Tibial nerve (tissue), 4 donors: ENCODE results near the gene RNF166. TPM values are rescaled to one million over a fixed set of nuclear protein-coding genes. Genes with fewer than 3 reads are reported as not detected.

Experiments
- DNase-seq, 2 donors: peaks; one replicate each; pipeline ENCODE4 v3.0.0-alpha.2; 2019; ENCODE audit warnings: low spot score in 2 of 2
- H3K27ac ChIP-seq, 4 donors: fragments of 200-600 bp; sonication (generic) in 3 of 4; one replicate each; pipeline ENCODE4 v1.5.1; 2017 to 2019; ENCODE audit warnings: mild to moderate bottlenecking in 1 of 4
- H3K27me3 ChIP-seq, 2 donors: fragments of 200-600 bp; sonication (generic) in 1 of 2; one replicate each; pipeline versions ENCODE4 v1.5.1 to v1.6.0; 2017 to 2019
- H3K36me3 ChIP-seq, 3 donors: fragments of 200-600 bp; sonication (generic); one replicate each; pipeline ENCODE4 v1.5.1; 2018 to 2019
- H3K4me1 ChIP-seq, 4 donors: fragments of 200-600 bp; sonication (generic) in 3 of 4; one replicate each; pipeline ENCODE4 v1.5.1; 2017 to 2019
- H3K4me3 ChIP-seq, 4 donors: fragments of 200-600 bp; sonication (generic) in 3 of 4; one replicate each; pipeline ENCODE4 v1.5.1; 2017 to 2019; ENCODE audit warnings: mild to moderate bottlenecking in 1 of 4, moderate library complexity in 1 of 4
- H3K9me3 ChIP-seq, 4 donors: fragments of 200-600 bp; sonication (generic) in 3 of 4; one replicate each; pipeline ENCODE4 v1.5.1; 2017 to 2019
- CTCF ChIP-seq, 5 experiments: fragments of 200-600 bp in 3 of 5; fragments of 450-650 bp in 2 of 5; sonication (generic) in 3 of 5; IDR thresholded peaks; one replicate each; pipeline ENCODE4 v1.5.1; 2016 to 2019; ENCODE audit warnings: antibody characterized with exemption in 5 of 5, mild to moderate bottlenecking in 3 of 5, moderate library complexity in 2 of 5
- EP300 ChIP-seq, 2 donors: sonication (generic); formaldehyde crosslinking; IDR thresholded peaks; one replicate each; pipeline ENCODE4 v1.6.1; 2017; ENCODE audit warnings: antibody characterized with exemption in 2 of 2, mild to moderate bottlenecking in 1 of 2
- POLR2A ChIP-seq, 2 donors: fragments of 450-650 bp; IDR thresholded peaks; one replicate each; pipeline ENCODE4 v1.6.1; 2017; ENCODE audit warnings: antibody characterized with exemption in 2 of 2, mild to moderate bottlenecking in 2 of 2, moderate library complexity in 2 of 2
- WGBS, 2 donors: methylation state at CpG; one replicate each; pipeline ENCODE4 v1.1.5; 2018; 5-methylcytosine and 5-hydroxymethylcytosine counted together
- total RNA-seq, 4 donors: library from RNA; depleted of rRNA; stranded (reverse); fragments of >200 nt; gene quantifications; one replicate each; pipeline ENCODE4 v1.1.0, GENCODE V29; 2016

RNF166 gene, protein sequence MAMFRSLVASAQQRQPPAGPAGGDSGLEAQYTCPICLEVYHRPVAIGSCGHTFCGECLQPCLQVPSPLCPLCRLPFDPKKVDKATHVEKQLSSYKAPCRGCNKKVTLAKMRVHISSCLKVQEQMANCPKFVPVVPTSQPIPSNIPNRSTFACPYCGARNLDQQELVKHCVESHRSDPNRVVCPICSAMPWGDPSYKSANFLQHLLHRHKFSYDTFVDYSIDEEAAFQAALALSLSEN
- 10 to 100 TPM; 36.5 to 56.7 (median 43.5) TPM for total RNA-seq

DNA sequence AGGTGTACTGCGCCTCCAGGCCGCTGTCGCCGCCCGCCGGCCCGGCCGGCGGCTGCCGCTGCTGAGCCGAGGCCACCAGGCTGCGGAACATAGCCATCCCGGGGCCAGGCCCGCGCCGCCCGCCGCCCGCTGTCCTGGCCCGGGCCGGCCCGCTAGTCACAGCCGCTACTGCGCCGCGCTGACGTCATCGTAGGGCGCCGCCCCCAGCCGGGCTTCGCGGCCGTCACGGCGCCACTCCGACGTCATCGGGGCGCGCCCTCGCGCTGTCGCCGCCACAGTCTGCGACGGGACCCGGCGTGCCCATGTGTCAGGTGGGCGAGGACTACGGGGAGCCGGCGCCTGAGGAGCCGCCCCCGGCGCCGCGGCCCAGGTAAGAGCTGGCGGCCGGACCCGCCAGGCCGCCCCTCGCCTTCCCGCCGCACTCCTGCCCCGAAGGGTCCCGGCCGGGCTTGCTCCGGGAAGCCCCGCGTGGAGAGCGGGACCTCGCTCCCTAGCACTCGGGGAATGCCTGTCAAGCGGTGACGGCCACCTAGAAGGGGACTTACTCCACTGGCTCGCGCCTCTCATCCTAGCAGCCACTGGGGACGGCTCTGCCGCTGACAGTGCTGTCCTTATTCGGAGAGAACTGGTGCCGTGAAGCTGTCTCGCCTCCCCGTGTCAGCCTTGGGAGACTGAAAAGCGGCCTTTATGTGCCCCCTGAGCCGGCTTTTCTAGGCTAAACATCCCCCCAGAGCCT is at the start of gene RNF166, which contains the start of gene CTU2:
Gene RNF166, minus strand, starts transcription at position 180 of the 736 bp plus-strand sequence. Its CDS starts 83 bp downstream, at position 97.
Gene CTU2, plus strand, starts transcription at position 275 of the 736 bp plus-strand sequence. Its CDS starts 28 bp downstream, at position 303.
- peak within 1 kb of the TSS; percentile 59 to 95 (median 86) for H3K27ac ChIP-seq

GRCh38 chr16:88754912-88755744 is 48.9 kb upstream of the RNF166 start:
- DNase-seq, result no peak
- H3K4me3 ChIP-seq, result no peak overlapping the region
- no peaks in the 10 kb centered on the region for H3K27me3 ChIP-seq
- no peak overlapping the region for H3K27ac ChIP-seq
- H3K4me1 ChIP-seq, result peaks cover 0 to 32% (median 2%) of the 10 kb centered on the region in 4 donors
- TF ChIP-seq EP300 (IDR thresholded peaks at IDR 0.05), result no peak
- TF ChIP-seq CTCF (IDR thresholded peaks at IDR 0.05), result peak in 1 of 5 experiments; percentile 13
- 73 to 77% methylated on average over 41 to 42 of the region's 42 CpGs for WGBS, 2 donors
- H3K36me3 ChIP-seq, result peaks cover 0 to 30% (median 0%) of the 10 kb centered on the region in 3 donors
- peaks cover 0 to 8% (median 0%) of the 10 kb centered on the region in 4 donors for H3K9me3 ChIP-seq

More for the DNA sequence above, at the start of gene RNF166, which contains the start of gene CTU2:
- Histone ChIP-seq H3K4me1 (peaks cover 0 to 63% (median 28%) of the 10 kb centered on the region in 4 donors), H3K36me3 (peaks cover 0 to 25% (median 0%) of the 10 kb centered on the region in 3 donors), H3K27me3 (no peaks in the 10 kb centered on the region), H3K4me3 (peak within 1 kb of the TSS; percentile 82 to 97 (median 86)), H3K9me3 (no peaks in the 10 kb centered on the region)
- TF ChIP-seq POLR2A (IDR thresholded peaks at IDR 0.05), result peak; percentile 66 to 90
- TF ChIP-seq CTCF (IDR thresholded peaks at IDR 0.05), result peak in 2 of 5 experiments; percentile 41 to 52
- peak; percentile 27 to 91 for TF ChIP-seq EP300 (IDR thresholded peaks at IDR 0.05)
- WGBS, 2 donors, result 1 to 2% methylated on average over 21 of the region's 86 CpGs
- DNase-seq, result peak; percentile 74 to 80

DNA sequence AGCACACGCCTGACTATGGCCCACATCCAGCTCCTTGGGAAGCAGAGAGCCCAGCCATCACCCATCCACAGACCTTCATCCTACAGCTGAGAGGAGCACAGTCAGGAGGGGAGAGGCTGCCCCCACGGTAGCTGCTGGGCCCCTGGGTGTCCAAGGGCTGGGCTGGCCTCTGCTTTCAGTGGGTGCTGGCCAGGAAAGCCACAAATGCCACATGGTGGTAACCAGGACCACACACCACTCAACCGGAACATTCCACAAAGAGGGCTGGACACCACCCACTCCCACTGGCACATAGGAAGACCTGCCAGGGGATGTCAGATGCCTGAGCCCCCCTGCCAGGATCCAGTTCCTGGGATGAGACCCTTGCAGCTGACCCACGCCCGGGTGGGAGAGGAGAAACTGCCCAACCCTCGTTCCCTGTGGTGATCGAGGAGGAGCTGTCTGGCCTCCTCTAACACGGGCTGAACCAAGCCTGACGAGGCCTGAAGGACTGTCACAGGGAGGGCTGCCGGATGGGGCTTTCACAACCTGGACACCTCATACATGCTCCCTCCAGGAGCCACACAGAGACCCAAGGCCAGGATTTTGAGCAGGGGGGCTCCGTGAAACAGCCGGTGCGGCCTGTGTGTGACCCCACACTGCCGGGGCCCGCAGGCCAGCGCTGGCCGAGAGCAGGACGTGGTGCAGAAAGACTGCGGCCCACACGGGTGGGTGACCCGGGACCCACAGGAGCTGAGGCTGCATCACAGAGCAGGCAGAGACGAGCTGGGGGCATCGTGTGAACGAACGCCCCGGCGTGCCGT is 48.1 kb upstream of the RNF166 start:
- Histone ChIP-seq H3K4me3 (no peak overlapping the region), H3K9me3 (peaks cover 0 to 6% (median 0%) of the 10 kb centered on the region in 4 donors), H3K27ac (peak overlapping the region in 1 of 4 donors; percentile 46), H3K36me3 (peaks cover 0 to 29% (median 0%) of the 10 kb centered on the region in 3 donors), H3K4me1 (peaks cover 0 to 24% (median 0%) of the 10 kb centered on the region in 4 donors), H3K27me3 (no peaks in the 10 kb centered on the region)
- TF ChIP-seq POLR2A (IDR thresholded peaks at IDR 0.05) (no peak), EP300 (IDR thresholded peaks at IDR 0.05) (no peak), CTCF (IDR thresholded peaks at IDR 0.05) (no peak)
- no peak for DNase-seq
- 72 to 78% methylated on average over 12 to 25 of the region's 28 CpGs for WGBS, 2 donors

DNA sequence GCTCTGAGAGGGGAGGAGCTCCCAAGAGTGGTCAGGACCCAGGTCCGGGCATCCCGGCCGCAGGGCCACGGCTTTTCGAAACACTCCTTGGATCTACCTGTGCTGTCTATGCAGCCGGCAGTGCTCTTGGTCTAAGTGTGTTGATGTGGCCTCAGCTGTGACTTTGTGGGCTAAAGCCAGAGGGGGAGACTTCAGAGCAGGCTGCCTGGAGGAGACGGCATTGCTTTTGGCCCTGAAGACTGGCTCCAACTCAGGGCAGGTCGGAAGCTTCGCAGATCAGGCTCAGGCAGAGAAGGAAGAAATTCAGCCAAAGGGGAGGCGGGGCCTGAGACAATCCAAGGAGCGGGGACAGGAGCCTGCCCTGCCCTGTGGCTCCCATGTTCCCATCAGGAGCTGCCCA is 47.4 kb upstream of the RNF166 start:
- no peaks in the 10 kb centered on the region for H3K9me3 ChIP-seq
- no peak overlapping the region for H3K4me3 ChIP-seq
- no peak for TF ChIP-seq CTCF (IDR thresholded peaks at IDR 0.05)
- TF ChIP-seq POLR2A (IDR thresholded peaks at IDR 0.05), result no peak
- TF ChIP-seq EP300 (IDR thresholded peaks at IDR 0.05), result no peak
- H3K36me3 ChIP-seq, result peaks cover 0 to 27% (median 0%) of the 10 kb centered on the region in 3 donors
- DNase-seq, result no peak
- H3K27me3 ChIP-seq, result no peaks in the 10 kb centered on the region
- H3K4me1 ChIP-seq, result peaks cover 0 to 18% (median 0%) of the 10 kb centered on the region in 4 donors
- peak overlapping the region in 1 of 4 donors; percentile 28 for H3K27ac ChIP-seq
- WGBS, 2 donors, result 81 to 86% methylated on average over 11 of the region's 11 CpGs
